ENCODE measurements around the gene TMEM191C.
"Not testable (repeated sequence)": the region's sequence is repeated elsewhere in the genome, so short reads cannot be mapped to it uniquely, and the experiment has no call there.

DNA sequence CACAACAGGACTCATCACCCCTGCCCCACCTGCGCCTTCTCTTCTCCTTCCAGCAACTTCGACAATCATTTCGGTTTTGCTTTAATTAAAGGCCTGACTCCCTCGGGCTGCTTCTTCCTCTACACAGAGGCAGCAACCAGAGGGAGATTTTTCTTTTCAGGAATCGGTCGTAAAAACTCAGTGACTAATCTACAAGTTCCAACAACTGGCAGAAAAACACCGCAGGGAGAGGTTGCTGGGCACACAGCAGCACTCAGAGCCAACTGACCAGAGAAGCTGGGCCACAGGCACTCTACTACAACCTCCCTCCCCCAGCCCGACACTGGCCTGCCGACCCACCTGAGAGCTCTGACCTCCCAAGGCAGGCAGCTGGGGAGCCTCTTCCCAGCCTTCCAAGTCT is 48.0 kb downstream of the TMEM191C start:
- TF ChIP-seq POLR2AphosphoS5 (IDR thresholded peaks at IDR 0.05; ENCODE audit: borderline replicate concordance, low read depth, low read length); EZH2 (IDR thresholded peaks at IDR 0.05): not testable (repeated sequence)
